Gastroesophageal sphincter (tissue), 4 donors: ENCODE measurements around the gene ACTL7B. TPM values are rescaled to one million over a fixed set of nuclear protein-coding genes. Genes with fewer than 3 reads are reported as not detected.

Experiments
- ATAC-seq: fragments of 150-250 bp; one replicate; pipeline ENCODE4 v1.9.1; 2016; ENCODE audit warnings: mild to moderate bottlenecking, moderate library complexity
- H3K27ac ChIP-seq, 4 donors: fragments of 200-600 bp; sonication (generic) in 3 of 4; 1 replicate in 3 of 4; 2 replicates in 1 of 4; pipeline ENCODE4 v1.5.1; 2016 to 2019
- H3K27me3 ChIP-seq: fragments of 200-600 bp; sonication (generic); one replicate; pipeline ENCODE4 v1.5.1; 2019
- H3K36me3 ChIP-seq, 2 donors: fragments of 200-600 bp; sonication (generic); one replicate each; pipeline ENCODE4 v1.5.1; 2019; ENCODE audit warnings: control low read depth in 1 of 2
- H3K4me1 ChIP-seq, 3 donors: fragments of 200-600 bp; sonication (generic); 1 replicate in 2 of 3; 2 replicates in 1 of 3; pipeline ENCODE4 v1.5.1; 2016 to 2019; ENCODE audit warnings: control low read depth in 2 of 3
- H3K4me3 ChIP-seq, 2 donors: fragments of 200-600 bp; sonication (generic); one replicate each; pipeline ENCODE4 v1.5.1; 2019; ENCODE audit warnings: mild to moderate bottlenecking in 1 of 2, moderate library complexity in 1 of 2
- H3K9me3 ChIP-seq, 3 donors: fragments of 200-600 bp; sonication (generic); one replicate each; pipeline ENCODE4 v1.5.1; 2017 to 2019; ENCODE audit warnings: control low read depth in 2 of 3
- EP300 ChIP-seq: sonication (generic); formaldehyde crosslinking; IDR thresholded peaks from one replicate; pipeline ENCODE4 v1.6.1; 2017; ENCODE audit warnings: antibody characterized with exemption, mild to moderate bottlenecking
- POLR2A ChIP-seq, 2 donors: fragments of 450-650 bp; IDR thresholded peaks; one replicate each; pipeline ENCODE4 v1.6.1; 2017; ENCODE audit warnings: antibody characterized with exemption in 2 of 2, mild to moderate bottlenecking in 2 of 2, moderate library complexity in 1 of 2
- POLR2AphosphoS5 ChIP-seq: sonication (generic); formaldehyde crosslinking; IDR thresholded peaks from one replicate; pipeline ENCODE4 v1.6.1; 2017; ENCODE audit warnings: antibody characterized with exemption
- WGBS, 2 donors: methylation state at CpG; one replicate each; pipeline ENCODE4 v1.1.5; 2018; ENCODE audit warnings: low coverage in 1 of 2; 5-methylcytosine and 5-hydroxymethylcytosine counted together
- total RNA-seq, 4 donors: library from RNA; depleted of rRNA; stranded (reverse); fragments of >200 nt; gene quantifications; one replicate each; pipeline ENCODE4 v1.1.0, GENCODE V29; 2016
- TF ChIP-seq, protein P1 (sequence below), 4 experiments: fragments of 200-600 bp in 2 of 4; fragments of 450-650 bp in 2 of 4; sonication (generic) in 1 of 4; IDR thresholded peaks; one replicate each; pipeline ENCODE4 v1.5.1; 2017 to 2019; ENCODE audit warnings: antibody characterized with exemption in 4 of 4, mild to moderate bottlenecking in 2 of 4, moderate library complexity in 2 of 4

The ACTL7B gene
- total RNA-seq, 4 donors from 2014 or later: not detected

DNA sequence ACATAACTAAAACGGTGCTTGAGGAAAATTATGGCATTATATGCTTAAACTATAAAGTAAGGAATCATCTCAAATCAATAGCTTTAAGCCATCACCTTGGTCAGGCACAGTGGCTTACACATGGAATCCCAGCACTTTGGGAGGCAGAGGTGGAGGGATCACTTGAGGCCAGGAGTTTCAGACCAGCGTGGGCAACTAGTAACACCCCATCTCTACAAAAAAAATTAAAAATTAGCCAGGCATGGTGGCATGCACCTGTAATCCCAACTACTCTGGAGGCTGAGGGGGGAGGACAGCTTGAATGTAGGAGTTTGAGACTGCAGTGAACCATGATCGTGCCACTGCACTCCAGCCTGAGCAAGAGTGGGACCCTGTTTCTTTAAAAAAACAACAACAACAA lies 28.9 kb upstream of the ACTL7B start:
- WGBS, 2 donors: 91 to 94% methylated on average over 3 of the region's 3 CpGs
- Histone ChIP-seq H3K9me3 (no peaks in the 10 kb centered on the region), H3K27me3 (no peaks in the 10 kb centered on the region), H3K4me3 (no peak overlapping the region), H3K36me3 (peaks cover 0 to 85% of the 10 kb centered on the region in 2 donors), H3K27ac (no peak overlapping the region), H3K4me1 (peaks cover 0 to 4% (median 0%) of the 10 kb centered on the region in 3 donors)
- TF ChIP-seq POLR2A (IDR thresholded peaks at IDR 0.05) (no peak), EP300 (no peak), POLR2AphosphoS5 (no peak)
- TF ChIP-seq, protein P1, sequence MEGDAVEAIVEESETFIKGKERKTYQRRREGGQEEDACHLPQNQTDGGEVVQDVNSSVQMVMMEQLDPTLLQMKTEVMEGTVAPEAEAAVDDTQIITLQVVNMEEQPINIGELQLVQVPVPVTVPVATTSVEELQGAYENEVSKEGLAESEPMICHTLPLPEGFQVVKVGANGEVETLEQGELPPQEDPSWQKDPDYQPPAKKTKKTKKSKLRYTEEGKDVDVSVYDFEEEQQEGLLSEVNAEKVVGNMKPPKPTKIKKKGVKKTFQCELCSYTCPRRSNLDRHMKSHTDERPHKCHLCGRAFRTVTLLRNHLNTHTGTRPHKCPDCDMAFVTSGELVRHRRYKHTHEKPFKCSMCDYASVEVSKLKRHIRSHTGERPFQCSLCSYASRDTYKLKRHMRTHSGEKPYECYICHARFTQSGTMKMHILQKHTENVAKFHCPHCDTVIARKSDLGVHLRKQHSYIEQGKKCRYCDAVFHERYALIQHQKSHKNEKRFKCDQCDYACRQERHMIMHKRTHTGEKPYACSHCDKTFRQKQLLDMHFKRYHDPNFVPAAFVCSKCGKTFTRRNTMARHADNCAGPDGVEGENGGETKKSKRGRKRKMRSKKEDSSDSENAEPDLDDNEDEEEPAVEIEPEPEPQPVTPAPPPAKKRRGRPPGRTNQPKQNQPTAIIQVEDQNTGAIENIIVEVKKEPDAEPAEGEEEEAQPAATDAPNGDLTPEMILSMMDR (IDR thresholded peaks at IDR 0.05): no peak
- no peak for ATAC-seq

DNA sequence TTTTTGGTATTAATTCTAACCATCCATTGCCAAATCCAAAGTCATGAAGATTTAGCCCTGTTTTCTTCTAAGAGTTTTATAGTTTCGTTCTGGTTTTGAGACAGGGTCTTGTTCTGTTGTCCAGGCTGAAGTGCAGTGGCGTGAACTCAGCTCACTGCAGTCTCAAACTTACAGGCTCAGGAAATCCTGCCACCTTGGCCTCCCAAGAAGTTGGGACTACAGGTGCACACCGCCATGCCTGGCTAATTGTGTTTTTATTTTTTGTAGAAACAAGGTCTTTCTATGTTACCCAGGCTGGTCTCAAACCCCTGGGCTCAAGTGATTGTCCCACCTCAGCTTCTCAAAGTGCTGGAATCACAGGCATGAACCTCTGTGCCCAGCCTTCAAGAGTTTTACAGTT lies 27.3 kb upstream of the ACTL7B start:
- no peak for ATAC-seq
- H3K36me3 ChIP-seq: peaks cover 6 to 85% of the 10 kb centered on the region in 2 donors

DNA sequence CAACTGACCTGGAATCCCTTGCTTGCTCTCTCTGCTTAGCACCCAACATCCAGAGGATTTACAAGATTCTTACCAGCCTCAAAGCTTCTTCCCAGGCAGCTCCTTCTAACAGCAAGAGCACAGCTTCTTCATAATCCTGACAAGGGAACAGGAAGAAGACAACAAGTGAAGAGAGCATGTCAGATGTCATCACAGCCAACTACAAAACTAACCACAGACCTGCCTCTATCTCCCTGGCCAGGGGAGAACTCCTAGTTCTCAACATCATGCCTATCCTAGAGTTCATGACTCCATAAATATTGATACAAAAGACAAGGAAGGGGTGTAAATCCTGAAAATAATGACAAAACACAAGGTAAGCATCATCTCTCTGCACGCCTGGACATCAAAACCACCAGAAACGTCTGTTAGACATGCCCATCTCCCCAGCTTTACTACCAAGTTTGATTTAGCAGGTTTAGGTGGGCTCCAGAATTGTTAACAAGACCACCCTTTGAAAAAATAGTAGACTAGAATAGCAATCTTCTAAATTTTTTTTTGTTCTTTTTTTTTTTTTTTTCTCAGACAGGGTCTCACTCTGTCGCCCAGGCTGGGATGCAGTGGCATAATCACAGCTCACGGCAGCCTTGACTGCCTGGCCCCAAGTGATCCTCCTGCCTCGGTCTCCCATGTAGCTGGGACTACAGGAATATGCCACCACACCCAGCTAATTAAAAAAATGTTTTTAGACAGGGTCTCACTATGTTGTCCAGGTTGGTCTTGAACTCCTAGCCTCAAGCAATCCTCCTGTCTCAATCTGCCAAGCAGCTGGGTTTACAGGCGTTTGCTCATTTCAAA lies 26.5 kb upstream of the ACTL7B start:
- H3K9me3 ChIP-seq: no peaks in the 10 kb centered on the region
- no peak for ATAC-seq
- TF ChIP-seq POLR2A (IDR thresholded peaks at IDR 0.05) (no peak), EP300 (no peak), POLR2AphosphoS5 (no peak)
- TF ChIP-seq, protein P1 (IDR thresholded peaks at IDR 0.05): no peak
- no peaks in the 10 kb centered on the region for H3K27me3 ChIP-seq
- peaks cover 0 to 4% (median 0%) of the 10 kb centered on the region in 3 donors for H3K4me1 ChIP-seq
- H3K27ac ChIP-seq: no peak overlapping the region
- peaks cover 6 to 85% of the 10 kb centered on the region in 2 donors for H3K36me3 ChIP-seq
- WGBS, 2 donors: 97 to 100% methylated on average over 3 to 6 of the region's 6 CpGs
- H3K4me3 ChIP-seq: no peak overlapping the region

More for the DNA sequence above, 27.3 kb upstream of the ACTL7B start:
- Histone ChIP-seq H3K9me3 (no peaks in the 10 kb centered on the region), H3K27ac (no peak overlapping the region), H3K4me3 (no peak overlapping the region), H3K27me3 (no peaks in the 10 kb centered on the region), H3K4me1 (peaks cover 0 to 4% (median 0%) of the 10 kb centered on the region in 3 donors)
- 96 to 100% methylated on average over 1 to 3 of the region's 3 CpGs for WGBS, 2 donors
- TF ChIP-seq, protein P1 (IDR thresholded peaks at IDR 0.05): no peak
- no peak for TF ChIP-seq POLR2A (IDR thresholded peaks at IDR 0.05)
- TF ChIP-seq EP300: no peak
- TF ChIP-seq POLR2AphosphoS5: no peak

DNA sequence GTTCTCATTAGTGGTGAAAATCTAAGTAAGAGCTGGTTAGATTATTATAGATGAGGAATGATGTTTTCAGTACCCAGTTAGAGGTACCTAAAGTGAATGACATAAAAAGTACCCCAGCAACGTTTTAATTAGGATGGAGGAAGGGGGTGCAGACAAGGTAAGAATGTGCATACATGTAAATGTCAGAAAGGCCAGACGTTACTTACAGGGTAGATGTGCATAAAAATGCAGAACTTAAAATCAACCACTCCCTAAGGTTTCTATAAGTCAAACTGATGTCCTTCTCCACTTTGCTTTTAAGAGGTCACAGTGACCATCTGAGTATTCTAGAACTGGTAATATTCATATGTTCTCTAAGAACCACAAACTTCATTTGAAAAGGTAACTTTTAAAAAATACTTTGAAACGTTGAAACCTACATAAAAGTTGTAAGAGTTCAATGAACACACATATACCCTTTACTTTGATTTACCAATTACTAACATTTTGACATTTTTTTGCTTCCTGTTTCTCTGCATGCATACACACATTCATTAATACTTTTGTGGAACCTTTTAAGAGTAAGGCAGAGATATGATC lies 25.0 kb upstream of the ACTL7B start:
- TF ChIP-seq POLR2AphosphoS5 (no peak), EP300 (no peak), POLR2A (IDR thresholded peaks at IDR 0.05) (no peak)
- TF ChIP-seq, protein P1 (IDR thresholded peaks at IDR 0.05): no peak
- no peak overlapping the region for H3K4me3 ChIP-seq
- H3K9me3 ChIP-seq: no peaks in the 10 kb centered on the region
- WGBS, 2 donors: 60 to 77% methylated on average over 3 of the region's 3 CpGs
- no peak overlapping the region for H3K27ac ChIP-seq
- peaks cover 6 to 85% of the 10 kb centered on the region in 2 donors for H3K36me3 ChIP-seq
- no peak for ATAC-seq
- no peaks in the 10 kb centered on the region for H3K27me3 ChIP-seq
- peaks cover 0 to 1% (median 0%) of the 10 kb centered on the region in 3 donors for H3K4me1 ChIP-seq
